Endothelial cell of umbilical vein (primary cell): ENCODE measurements around the gene ARHGEF33. TPM values are rescaled to one million over a fixed set of nuclear protein-coding genes. Genes with fewer than 3 reads are reported as not detected.

ENCODE experiments used
- BruUV-seq: library from RNA; stranded (reverse); fragments of 400-500 nt; replicated peaks from 2 replicates; lab custom pipeline; 2021; lab: Mats Ljungman, UMichigan
- CTCF ChIA-PET: fragments of 300-600, 350-600 bp; sonication (Branson Sonifier 250); formaldehyde crosslinking; loops from one replicate; lab custom pipeline; 2021; ENCODE audit warnings: antibody characterized with exemption, inconsistent platforms; lab: Charles Lee
- POLR2A ChIA-PET: fragments of 300-600, 350-600 bp; sonication (Branson Sonifier 250); formaldehyde crosslinking; loops from one replicate; lab custom pipeline; 2021; ENCODE audit warnings: antibody characterized with exemption, inconsistent platforms; lab: Charles Lee
- DNase-seq: peaks from one replicate; pipeline ENCODE4 v3.0.0-alpha.2; 2011; ENCODE audit warnings: low read depth, low spot score
- FAIRE-seq: peaks from 2 replicates; lab custom pipeline; 2011; peaks lifted over from hg19 to GRCh38; lab: Jason Lieb, UNC
- H2AFZ ChIP-seq: 2 replicates; pipeline ENCODE4 v1.6.0; 2012; ENCODE audit warnings: low read depth, low read length, control low read depth, inconsistent platforms
- H3K27ac ChIP-seq: 2 replicates; pipeline ENCODE4 v1.5.1; 2011; ENCODE audit warnings: low read depth, mild to moderate bottlenecking, control low read depth, low read length, moderate library complexity; ENCODE audit not compliant: insufficient read depth
- H3K27me3 ChIP-seq, 2 experiments: 2 replicates each; pipeline versions ENCODE4 v1.6.0 to v1.6.1; 2011; ENCODE audit warnings: low read length in 2 of 2, mixed read lengths in 1 of 2; ENCODE audit not compliant: control insufficient read depth in 2 of 2, insufficient read depth in 2 of 2
- H3K36me3 ChIP-seq, 2 experiments: 2 replicates in 1 of 2; 3 replicates in 1 of 2; pipeline ENCODE4 v1.5.1; 2011; ENCODE audit warnings: low read length in 2 of 2, mild to moderate bottlenecking in 1 of 2, moderate library complexity in 1 of 2; ENCODE audit not compliant: control insufficient read depth in 2 of 2, insufficient read depth in 2 of 2; ENCODE audit errors: extremely low read depth in 1 of 2
- H3K4me1 ChIP-seq: 3 replicates; pipeline ENCODE4 v1.5.1; 2011; ENCODE audit warnings: mild to moderate bottlenecking, low read length; ENCODE audit not compliant: control insufficient read depth, insufficient read depth; ENCODE audit errors: extremely low read depth
- H3K4me2 ChIP-seq: 2 replicates; pipeline ENCODE4 v1.6.1; 2011; ENCODE audit warnings: low read length, control low read depth, mixed read lengths; ENCODE audit not compliant: insufficient read depth
- H3K4me3 ChIP-seq, 3 experiments: fragments of 200-600 bp in 1 of 3; sonication (generic), shearing (Covaris generic) in 1 of 3; replicated peaks in 1 of 3; 2 replicates each; pipeline ENCODE4 v1.5.1; 2011 to 2016; ENCODE audit warnings: control low read depth in 3 of 3, low read length in 3 of 3, mild to moderate bottlenecking in 2 of 3, inconsistent platforms in 1 of 3, low read depth in 1 of 3, moderate library complexity in 1 of 3; ENCODE audit not compliant: insufficient read depth in 1 of 3
- H3K79me2 ChIP-seq: 2 replicates; pipeline ENCODE4 v1.6.0; 2012; ENCODE audit warnings: low read length, inconsistent platforms; ENCODE audit not compliant: control insufficient read depth, insufficient read depth
- H3K9ac ChIP-seq: replicated peaks from 2 replicates; pipeline ENCODE3; 2011; ENCODE audit warnings: low read length, control low read depth; ENCODE audit not compliant: insufficient read depth; ENCODE audit errors: extremely low read depth
- H3K9me1 ChIP-seq: replicated peaks from 3 replicates; pipeline ENCODE4 v1.6.0; 2011; ENCODE audit warnings: mild to moderate bottlenecking, low read length; ENCODE audit not compliant: control insufficient read depth, insufficient read depth; ENCODE audit errors: extremely low read depth
- H3K9me3 ChIP-seq: replicated peaks from 2 replicates; pipeline ENCODE4 v1.5.1; 2012; ENCODE audit warnings: low read length, inconsistent platforms; ENCODE audit not compliant: control insufficient read depth, insufficient read depth
- H4K20me1 ChIP-seq: replicated peaks from 2 replicates; pipeline ENCODE3; 2011; ENCODE audit warnings: mild to moderate bottlenecking, low read length; ENCODE audit not compliant: control insufficient read depth, insufficient read depth; ENCODE audit errors: extremely low read depth
- EZH2 ChIP-seq: IDR thresholded peaks from 2 replicates; pipeline ENCODE4 v1.6.1; 2012; ENCODE audit warnings: borderline replicate concordance, low read depth, mild to moderate bottlenecking, moderate library complexity, low read length, inconsistent platforms; ENCODE audit not compliant: severe bottlenecking
- FOS ChIP-seq: IDR thresholded peaks from 2 replicates; pipeline ENCODE4 v1.6.1; 2011; ENCODE audit warnings: mild to moderate bottlenecking, low read length, moderate library complexity, borderline replicate concordance; ENCODE audit not compliant: insufficient read depth
- JUN ChIP-seq: IDR thresholded peaks from 2 replicates; pipeline ENCODE4 v1.6.1; 2011; ENCODE audit warnings: borderline replicate concordance, low read depth; ENCODE audit not compliant: insufficient read length, insufficient read depth
- MYC ChIP-seq: IDR thresholded peaks from one replicate; pipeline ENCODE4 v1.6.1; 2011; ENCODE audit warnings: mild to moderate bottlenecking, low read depth, low read length
- POLR2A ChIP-seq: IDR thresholded peaks from 2 replicates; pipeline ENCODE4 v1.6.1; 2012; ENCODE audit warnings: low read depth, mild to moderate bottlenecking, control low read depth, low read length
- POLR2AphosphoS5 ChIP-seq: IDR thresholded peaks from 2 replicates; pipeline ENCODE4 v1.6.1; 2012; ENCODE audit warnings: low read depth, mild to moderate bottlenecking, control low read depth, low read length, moderate library complexity; ENCODE audit not compliant: insufficient read depth
- dilution Hi-C: fragments of 300-500 bp; cut with MboI; formaldehyde crosslinking; loops from one replicate; pipeline ENCODE4 v1.15.0; 2019; ENCODE audit warnings: low sequenced_read_pairs; ENCODE audit not compliant: extremely low pct_ligation_motif_present
- intact Hi-C: fragments of 100-400 bp; cut with micrococcal nuclease; formaldehyde crosslinking; loops from one replicate; pipeline ENCODE4 v1.10.0; 2022
- polyA plus RNA-seq, 4 experiments: library from polyadenylated mRNA; depleted of rRNA in 3 of 4; stranded (reverse) in 3 of 4; unstranded in 1 of 4; fragments of >200 nt; gene quantifications; 2 replicates each; pipeline versions ENCODE4 v1.2.1 to v1.2.3, GENCODE V29; 2011 to 2012; ENCODE audit warnings: missing spikeins in 1 of 4
- total RNA-seq: library from RNA; stranded (reverse); gene quantifications from 2 replicates; pipeline ENCODE4 v1.2.3, GENCODE V29; 2021
- TF ChIP-seq, protein P1 (sequence below), 2 donors: IDR thresholded peaks; 1 replicate in 1 of 2; 2 replicates in 1 of 2; pipeline ENCODE4 v1.5.1; 2011; ENCODE audit warnings: low read length in 2 of 2, mild to moderate bottlenecking in 2 of 2, moderate library complexity in 2 of 2, control low read depth in 1 of 2, inconsistent platforms in 1 of 2, low read depth in 1 of 2; ENCODE audit not compliant: insufficient read depth in 1 of 2; ENCODE audit errors: extremely low read depth in 1 of 2
- TF ChIP-seq, protein P2 (sequence below): IDR thresholded peaks from 2 replicates; pipeline ENCODE4 v1.6.1; 2011; ENCODE audit not compliant: insufficient read depth, insufficient read length

ARHGEF33 gene
- total and polyA plus RNA-seq, 2 donors (not counting 3 experiments of a cell fraction or from before 2014, with no cell fraction given), result 0.15 to 0.18 TPM

GRCh38 chr2:38907743-38908562 is 18.3 kb downstream of the ARHGEF33 start:
- Histone ChIP-seq H4K20me1 (no peaks in the 10 kb centered on the region), H3K27me3 (no peaks in the 10 kb centered on the region), H3K9me3 (no peaks in the 10 kb centered on the region), H3K4me1 (no peaks in the 10 kb centered on the region), H3K36me3 (no peaks in the 10 kb centered on the region), H3K27ac (no peak overlapping the region), H3K9ac (no peak overlapping the region), H3K4me2 (no peak overlapping the region), H3K4me3 (no peak overlapping the region), H3K79me2 (no peaks in the 10 kb centered on the region), H3K9me1 (no peaks in the 10 kb centered on the region), H2AFZ (no peak overlapping the region)
- dilution Hi-C loops (no loop called here), intact Hi-C loops (no loop called here)
- DNase-seq, result no peak
- POLR2A ChIA-PET, result no interaction called here
- FAIRE-seq, result no peak
- no peak for TF ChIP-seq EZH2
- no TSS peak for BruUV-seq
- CTCF ChIA-PET, result no interaction called here

DNA sequence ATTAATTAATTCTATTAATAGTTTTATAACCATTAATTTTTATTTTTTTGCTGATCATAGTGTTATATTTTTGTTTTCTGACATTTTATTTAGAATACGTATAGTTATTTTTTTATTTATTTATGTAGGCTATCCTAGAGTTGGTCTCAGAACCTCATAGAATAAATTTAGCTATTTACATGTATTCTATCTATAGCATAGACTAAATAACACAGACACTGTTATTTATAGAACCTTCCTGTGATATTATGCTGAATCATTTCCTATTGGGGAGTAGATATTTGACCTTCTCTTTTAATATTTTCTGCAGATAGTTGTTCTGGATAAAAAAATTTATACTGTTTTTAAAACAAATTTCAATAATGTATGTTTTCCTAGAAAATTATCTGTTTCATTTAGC is 20.2 kb downstream of the ARHGEF33 start:
- no peak for FAIRE-seq
- Histone ChIP-seq H4K20me1 (no peaks in the 10 kb centered on the region), H2AFZ (no peak overlapping the region), H3K9me3 (no peaks in the 10 kb centered on the region), H3K79me2 (no peaks in the 10 kb centered on the region), H3K4me3 (no peak overlapping the region), H3K4me1 (no peaks in the 10 kb centered on the region), H3K27ac (no peak overlapping the region), H3K27me3 (no peaks in the 10 kb centered on the region), H3K4me2 (peak overlapping the region; percentile 15), H3K36me3 (no peaks in the 10 kb centered on the region), H3K9me1 (no peaks in the 10 kb centered on the region), H3K9ac (no peak overlapping the region)
- TF ChIP-seq EZH2 (no peak), FOS (no peak), JUN (no peak), MYC (no peak), POLR2A (no peak), POLR2AphosphoS5 (no peak)
- TF ChIP-seq, protein P1, sequence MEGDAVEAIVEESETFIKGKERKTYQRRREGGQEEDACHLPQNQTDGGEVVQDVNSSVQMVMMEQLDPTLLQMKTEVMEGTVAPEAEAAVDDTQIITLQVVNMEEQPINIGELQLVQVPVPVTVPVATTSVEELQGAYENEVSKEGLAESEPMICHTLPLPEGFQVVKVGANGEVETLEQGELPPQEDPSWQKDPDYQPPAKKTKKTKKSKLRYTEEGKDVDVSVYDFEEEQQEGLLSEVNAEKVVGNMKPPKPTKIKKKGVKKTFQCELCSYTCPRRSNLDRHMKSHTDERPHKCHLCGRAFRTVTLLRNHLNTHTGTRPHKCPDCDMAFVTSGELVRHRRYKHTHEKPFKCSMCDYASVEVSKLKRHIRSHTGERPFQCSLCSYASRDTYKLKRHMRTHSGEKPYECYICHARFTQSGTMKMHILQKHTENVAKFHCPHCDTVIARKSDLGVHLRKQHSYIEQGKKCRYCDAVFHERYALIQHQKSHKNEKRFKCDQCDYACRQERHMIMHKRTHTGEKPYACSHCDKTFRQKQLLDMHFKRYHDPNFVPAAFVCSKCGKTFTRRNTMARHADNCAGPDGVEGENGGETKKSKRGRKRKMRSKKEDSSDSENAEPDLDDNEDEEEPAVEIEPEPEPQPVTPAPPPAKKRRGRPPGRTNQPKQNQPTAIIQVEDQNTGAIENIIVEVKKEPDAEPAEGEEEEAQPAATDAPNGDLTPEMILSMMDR (IDR thresholded peaks at IDR 0.05; ENCODE audit: extremely low read depth in 1 of 2, insufficient read depth in 1 of 2, low read depth in 1 of 2, low read length in 2 of 2), result no peak
- TF ChIP-seq, protein P2, sequence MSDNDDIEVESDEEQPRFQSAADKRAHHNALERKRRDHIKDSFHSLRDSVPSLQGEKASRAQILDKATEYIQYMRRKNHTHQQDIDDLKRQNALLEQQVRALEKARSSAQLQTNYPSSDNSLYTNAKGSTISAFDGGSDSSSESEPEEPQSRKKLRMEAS, result no peak
- no TSS peak for BruUV-seq
- ChIA-PET POLR2A (no interaction called here), CTCF (interaction anchor here (0.7 to 1.8 kb wide), 4 partner anchors 9 to 38 kb away, joined by 3 read pairs; no protein-coding TSS in a partner anchor)
- intact Hi-C loops, result no loop called here
- DNase-seq, result no peak
- dilution Hi-C loops, result no loop called here
